Femur (tissue), 1 donor: ENCODE measurements around the gene SETDB1.

ENCODE experiments used
- DNase-seq: peaks from one replicate; pipeline ENCODE4 v3.0.0-alpha.2; 2017

Gene SETDB1

DNA sequence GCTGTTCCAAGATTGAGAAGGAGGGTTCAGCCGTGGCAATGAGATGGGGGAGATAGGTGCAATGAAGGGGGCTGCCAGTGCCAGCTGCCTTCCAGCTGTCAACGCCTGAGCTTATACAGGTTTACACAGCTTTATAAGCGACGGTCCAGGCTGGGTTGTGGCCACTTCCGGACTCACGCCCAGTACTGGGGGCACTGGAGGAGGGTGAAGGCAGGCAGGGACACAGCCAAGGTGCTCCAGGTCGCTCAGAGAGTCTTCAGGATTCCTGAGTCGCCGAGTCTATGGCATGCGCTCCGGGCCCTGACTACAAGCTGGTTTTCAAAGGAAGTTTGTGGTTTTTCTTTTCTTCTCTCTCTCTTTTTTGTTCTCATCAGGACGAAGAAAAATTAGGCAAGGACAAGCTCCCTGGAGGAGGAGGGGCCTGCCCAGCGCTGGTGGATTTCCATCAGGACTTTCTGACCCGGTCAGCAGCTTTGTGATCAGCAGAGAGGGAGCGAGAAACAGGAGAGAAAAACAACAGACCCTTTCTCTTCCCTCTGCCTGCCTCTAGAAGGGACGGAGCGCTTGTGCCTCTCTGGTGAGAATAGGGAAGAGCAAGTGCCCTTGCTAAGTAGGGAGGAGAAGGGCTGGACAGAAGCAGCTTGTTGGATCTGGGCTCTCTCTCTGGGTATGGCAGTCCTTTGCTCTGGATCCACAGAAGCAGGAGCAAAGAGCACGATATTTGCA lies 80.3 kb downstream of the SETDB1 start, which contains the start of gene MINDY1:
MINDY1 (minus strand) TSS at position 576 of the 726 bp plus-strand sequence. CDS start 4,285 bp downstream, outside the sequence.
- peak; percentile 86 for DNase-seq

DNA sequence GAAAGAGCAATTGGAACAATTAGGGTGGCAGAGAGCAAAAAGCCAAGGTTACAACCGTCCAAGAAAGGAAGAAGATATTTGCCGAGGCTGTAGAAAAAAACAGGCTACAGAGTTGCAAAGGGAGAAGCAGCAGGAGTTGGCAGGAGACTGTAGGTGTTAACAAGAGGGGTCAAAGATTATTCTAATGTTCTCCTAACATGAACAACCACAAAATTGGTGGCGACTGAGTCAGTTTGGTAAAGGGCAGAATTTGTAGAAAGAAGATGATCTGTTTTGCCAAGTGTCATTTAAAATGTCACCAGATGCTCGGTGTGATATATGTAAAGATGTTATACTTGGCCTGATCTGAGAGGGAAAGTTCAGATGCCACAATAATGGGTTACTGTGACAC lies 81.7 kb downstream of the SETDB1 start:
- no peak for DNase-seq

- DNase-seq = peak; percentile 97
These were observed 82.4 kb downstream of the SETDB1 start, which contains the start of gene PRUNE1 for GRCh38 chr1:151008244-151009205. Gene PRUNE1 (plus strand): TSS chr1:151008449. CDS start chr1:151008633, 184 bp downstream.

- no peak for DNase-seq
These were observed 83.0 kb downstream of the SETDB1 start for GRCh38 chr1:151009206-151009587.

GRCh38 chr1:151009674-151010345 lies 83.6 kb downstream of the SETDB1 start:
- no peak for DNase-seq

DNA sequence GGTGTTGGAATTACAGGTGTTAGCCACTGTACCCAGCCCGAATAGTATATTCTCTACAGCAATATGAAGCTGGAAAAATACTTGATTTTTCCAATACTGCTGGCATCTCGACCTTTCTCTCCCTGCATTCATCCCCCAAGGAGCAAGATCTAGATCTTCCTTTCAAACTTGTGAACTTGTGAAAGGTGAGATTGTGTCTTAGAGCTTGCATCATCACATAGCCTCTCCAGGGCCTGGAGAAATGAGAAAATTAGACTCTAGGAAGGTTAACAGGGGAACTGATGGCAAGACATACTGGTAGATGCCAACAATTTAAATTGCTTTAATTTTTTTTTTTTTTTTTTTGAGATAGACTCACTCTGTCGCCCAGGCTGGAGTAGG lies 84.2 kb downstream of the SETDB1 start:
- no peak for DNase-seq

GRCh38 chr1:151011154-151011850 lies 85.1 kb downstream of the SETDB1 start:
- no peak for DNase-seq

GRCh38 chr1:151012684-151013471 lies 86.7 kb downstream of the SETDB1 start:
- no peak for DNase-seq

GRCh38 chr1:151013518-151013917 lies 87.4 kb downstream of the SETDB1 start:
- no peak for DNase-seq
